ENCODE results near the gene TBX21. TPM values are rescaled to one million over a fixed set of nuclear protein-coding genes. Genes with fewer than 3 reads are reported as not detected.

The TBX21 gene
- total and polyA plus RNA-seq, 2 experiments from 2014 or later, result not detected

- TF ChIP-seq ETS1 (IDR thresholded peaks at IDR 0.05), result no peak
Observed at GRCh38 chr17:47774331-47774730, 41.3 kb downstream of the TBX21 start (continued).

GRCh38 chr17:47774987-47775580, 42.0 kb downstream of the TBX21 start:
- H3K9me3 Mint-ChIP-seq, result peaks cover 4% of the 10 kb centered on the region; the same call in 2 of the 3 replicates
- no peaks in the 10 kb centered on the region for H3K4me1 ChIP-seq (ENCODE audit: insufficient read depth)
- no peak overlapping the region for H3K27ac ChIP-seq (ENCODE audit: low read depth)
- ATAC-seq (no peak), DNase-seq (ENCODE audit: low spot score) (no peak)
- no peaks in the 10 kb centered on the region for H3K4me1 Mint-ChIP-seq
- no peaks in the 10 kb centered on the region for H3K9me2 ChIP-seq (ENCODE audit: insufficient read depth)
- no peaks in the 10 kb centered on the region for H4K20me1 ChIP-seq (replicated peaks; ENCODE audit: insufficient read depth)
- no peaks in the 10 kb centered on the region for H3K79me2 ChIP-seq (replicated peaks; ENCODE audit: insufficient read depth)
- H3F3A ChIP-seq (replicated peaks; ENCODE audit: low read depth), result no peaks in the 10 kb centered on the region
- H3K27me3 Mint-ChIP-seq (ENCODE audit: insufficient read depth, low read depth, poor library complexity), result peaks cover 15% of the 10 kb centered on the region
- no peaks in the 10 kb centered on the region for H3K36me3 Mint-ChIP-seq (ENCODE audit: low read depth)
- no peak overlapping the region for H3K4me3 ChIP-seq
- no peaks in the 10 kb centered on the region for H3K36me3 ChIP-seq (ENCODE audit: insufficient read depth)
- no peak overlapping the region for H2AFZ ChIP-seq
- no peak overlapping the region for H3K4me3 Mint-ChIP-seq
- peaks cover 25% of the 10 kb centered on the region for H3K27me3 ChIP-seq (ENCODE audit: insufficient read depth)
- no peak overlapping the region for H3K4me2 ChIP-seq
- no peak overlapping the region for H3K27ac Mint-ChIP-seq
- no peak for TF ChIP-seq EZH2 (IDR thresholded peaks at IDR 0.05; ENCODE audit: low read depth, unreplicated experiment)

- Mint-ChIP-seq H3K27ac (no peak overlapping the region), H3K36me3 (ENCODE audit: low read depth) (no peaks in the 10 kb centered on the region), H3K4me3 (no peak overlapping the region), H3K4me1 (no peaks in the 10 kb centered on the region), H3K9me3 (no peaks in the 10 kb centered on the region; the same call in 2 of the 3 replicates), H3K27me3 (ENCODE audit: insufficient read depth, low read depth, poor library complexity) (peaks cover 15% of the 10 kb centered on the region)
- peak; percentile 66 for ATAC-seq
- TF ChIP-seq CTCF (conservative IDR thresholded peaks at IDR 0.05; ENCODE audit: low read depth in 2 of 2) (peak; percentile 86 to 89), ETS1 (IDR thresholded peaks at IDR 0.05) (no peak)
- H4K20me1 ChIP-seq (replicated peaks; ENCODE audit: insufficient read depth), result no peaks in the 10 kb centered on the region
- H3K36me3 ChIP-seq (ENCODE audit: insufficient read depth), result no peaks in the 10 kb centered on the region
- no peak overlapping the region for H3K27ac ChIP-seq (ENCODE audit: low read depth)
- no peaks in the 10 kb centered on the region for H3K4me1 ChIP-seq (ENCODE audit: insufficient read depth)
- H3K27me3 ChIP-seq (ENCODE audit: insufficient read depth), result peaks cover 25% of the 10 kb centered on the region
- peak; percentile 66 for DNase-seq (ENCODE audit: low spot score)
- H3K79me2 ChIP-seq (replicated peaks; ENCODE audit: insufficient read depth), result no peaks in the 10 kb centered on the region
- H2AFZ ChIP-seq, result no peak overlapping the region
- H3K9me2 ChIP-seq (ENCODE audit: insufficient read depth), result no peaks in the 10 kb centered on the region
- H3K4me2 ChIP-seq, result no peak overlapping the region
- no peak overlapping the region for H3K4me3 ChIP-seq
- H3F3A ChIP-seq (replicated peaks; ENCODE audit: low read depth), result no peaks in the 10 kb centered on the region
Observed at GRCh38 chr17:47776330-47777197, 43.5 kb downstream of the TBX21 start.
